ENCODE data around the gene FCN2.

Gene FCN2

DNA sequence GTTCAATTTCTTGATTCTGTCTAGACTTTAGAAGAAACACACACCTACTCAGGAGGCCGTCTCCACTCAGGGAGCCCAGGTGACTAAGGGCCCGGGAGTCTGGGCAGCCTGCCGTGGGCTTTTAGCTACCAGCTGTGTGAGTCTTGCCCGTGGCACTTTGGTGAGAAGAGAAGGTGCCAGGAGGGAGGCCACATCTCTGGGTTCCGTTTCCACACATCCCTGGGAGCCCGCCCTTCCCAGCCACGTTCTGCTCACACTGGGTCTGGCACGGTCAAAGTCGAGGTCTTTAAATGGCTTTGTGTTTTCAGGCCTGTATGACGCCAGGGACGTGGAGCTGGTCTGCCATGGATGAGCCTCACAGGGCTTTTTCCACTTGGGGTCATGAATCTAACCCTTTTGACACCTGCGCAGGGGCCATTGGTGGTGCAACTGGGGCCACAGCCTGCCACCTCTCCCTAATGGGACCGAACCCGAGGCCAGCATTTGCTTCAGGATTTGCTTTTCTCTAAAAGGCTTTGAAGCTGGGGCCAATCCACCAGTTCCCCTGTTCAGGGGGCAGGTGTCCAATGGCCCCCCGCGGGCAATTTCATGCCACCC lies 17.2 kb upstream of the FCN2 start:
- Histone ChIP-seq H3K4me3 (no peak overlapping the region), H3K27ac (no peak overlapping the region)
- TF ChIP-seq, protein P1, sequence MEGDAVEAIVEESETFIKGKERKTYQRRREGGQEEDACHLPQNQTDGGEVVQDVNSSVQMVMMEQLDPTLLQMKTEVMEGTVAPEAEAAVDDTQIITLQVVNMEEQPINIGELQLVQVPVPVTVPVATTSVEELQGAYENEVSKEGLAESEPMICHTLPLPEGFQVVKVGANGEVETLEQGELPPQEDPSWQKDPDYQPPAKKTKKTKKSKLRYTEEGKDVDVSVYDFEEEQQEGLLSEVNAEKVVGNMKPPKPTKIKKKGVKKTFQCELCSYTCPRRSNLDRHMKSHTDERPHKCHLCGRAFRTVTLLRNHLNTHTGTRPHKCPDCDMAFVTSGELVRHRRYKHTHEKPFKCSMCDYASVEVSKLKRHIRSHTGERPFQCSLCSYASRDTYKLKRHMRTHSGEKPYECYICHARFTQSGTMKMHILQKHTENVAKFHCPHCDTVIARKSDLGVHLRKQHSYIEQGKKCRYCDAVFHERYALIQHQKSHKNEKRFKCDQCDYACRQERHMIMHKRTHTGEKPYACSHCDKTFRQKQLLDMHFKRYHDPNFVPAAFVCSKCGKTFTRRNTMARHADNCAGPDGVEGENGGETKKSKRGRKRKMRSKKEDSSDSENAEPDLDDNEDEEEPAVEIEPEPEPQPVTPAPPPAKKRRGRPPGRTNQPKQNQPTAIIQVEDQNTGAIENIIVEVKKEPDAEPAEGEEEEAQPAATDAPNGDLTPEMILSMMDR (IDR thresholded peaks at IDR 0.05) = no peak
- DNase-seq (ENCODE audit: low spot score) = peak; percentile 52

DNA sequence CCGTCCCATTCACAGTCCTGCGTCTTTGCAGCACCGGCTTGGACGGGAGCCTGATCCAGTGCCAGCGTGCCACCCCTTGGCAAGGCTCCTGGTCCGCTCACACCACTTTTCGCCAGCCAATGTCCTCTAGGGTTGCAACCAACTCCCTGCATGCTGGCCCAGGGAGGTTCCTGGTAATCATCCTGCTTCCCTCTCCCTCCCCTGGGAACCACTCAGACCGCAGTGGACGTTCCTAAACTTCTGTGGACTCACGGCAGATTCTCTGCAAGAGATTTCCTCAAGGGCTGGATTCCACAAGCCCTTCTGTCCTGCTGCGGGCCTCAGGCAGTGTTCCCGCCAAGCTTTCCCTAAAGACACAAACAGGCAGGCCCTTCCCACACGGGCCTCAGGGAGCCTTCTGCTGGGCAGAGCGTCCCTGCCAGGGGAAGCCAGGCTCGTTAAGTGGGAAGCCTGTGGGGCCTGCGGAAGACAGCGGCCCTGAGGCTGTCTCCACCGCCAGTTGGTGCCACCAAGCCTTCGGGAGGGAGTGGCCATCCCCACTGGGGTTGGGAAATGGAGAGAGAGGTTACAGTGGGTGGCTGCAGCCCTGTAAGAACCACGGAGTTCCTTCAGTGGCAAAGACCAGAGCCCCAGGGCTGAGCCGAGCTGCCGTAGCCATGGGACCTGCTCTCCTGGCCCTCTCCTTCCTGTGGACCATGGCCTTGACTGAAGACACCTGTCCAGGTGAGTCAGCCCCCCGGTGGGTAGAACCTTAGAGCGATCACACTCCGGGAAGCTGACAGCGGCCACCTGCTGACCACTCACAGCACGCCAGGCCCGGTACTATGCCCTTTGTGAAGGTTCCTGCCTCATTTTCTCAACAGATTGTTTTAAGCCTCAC lies 16.4 kb upstream of the FCN2 start:
- DNase-seq (ENCODE audit: low spot score) = peak; percentile 72
- no peak overlapping the region for H3K4me3 ChIP-seq
- peak overlapping the region in 1 of 2 donors; percentile 22 for H3K27ac ChIP-seq
- TF ChIP-seq, protein P1 (IDR thresholded peaks at IDR 0.05) = no peak

DNA sequence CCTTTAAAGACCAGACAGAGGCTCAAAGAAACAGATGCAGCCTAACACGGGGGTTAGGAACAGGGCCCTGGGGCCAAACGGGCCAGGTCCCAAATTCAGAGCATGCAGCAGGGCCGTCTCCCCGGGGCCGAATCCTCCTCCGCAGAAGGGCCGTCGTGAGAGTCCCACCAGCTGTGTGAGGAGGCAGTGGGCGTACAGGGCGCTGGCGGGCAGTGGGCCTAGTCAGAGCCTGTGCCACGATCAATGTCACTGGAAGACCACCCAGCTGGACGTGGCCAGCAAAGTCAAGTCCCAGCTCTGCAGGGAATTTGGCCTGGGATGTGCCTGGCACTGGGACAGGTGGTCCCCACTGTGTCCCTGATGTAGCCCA lies 15.8 kb upstream of the FCN2 start:
- no peak overlapping the region for H3K27ac ChIP-seq
- no peak overlapping the region for H3K4me3 ChIP-seq
- TF ChIP-seq, protein P1 (IDR thresholded peaks at IDR 0.05) = no peak
- DNase-seq (ENCODE audit: low spot score) = peak; percentile 59

DNA sequence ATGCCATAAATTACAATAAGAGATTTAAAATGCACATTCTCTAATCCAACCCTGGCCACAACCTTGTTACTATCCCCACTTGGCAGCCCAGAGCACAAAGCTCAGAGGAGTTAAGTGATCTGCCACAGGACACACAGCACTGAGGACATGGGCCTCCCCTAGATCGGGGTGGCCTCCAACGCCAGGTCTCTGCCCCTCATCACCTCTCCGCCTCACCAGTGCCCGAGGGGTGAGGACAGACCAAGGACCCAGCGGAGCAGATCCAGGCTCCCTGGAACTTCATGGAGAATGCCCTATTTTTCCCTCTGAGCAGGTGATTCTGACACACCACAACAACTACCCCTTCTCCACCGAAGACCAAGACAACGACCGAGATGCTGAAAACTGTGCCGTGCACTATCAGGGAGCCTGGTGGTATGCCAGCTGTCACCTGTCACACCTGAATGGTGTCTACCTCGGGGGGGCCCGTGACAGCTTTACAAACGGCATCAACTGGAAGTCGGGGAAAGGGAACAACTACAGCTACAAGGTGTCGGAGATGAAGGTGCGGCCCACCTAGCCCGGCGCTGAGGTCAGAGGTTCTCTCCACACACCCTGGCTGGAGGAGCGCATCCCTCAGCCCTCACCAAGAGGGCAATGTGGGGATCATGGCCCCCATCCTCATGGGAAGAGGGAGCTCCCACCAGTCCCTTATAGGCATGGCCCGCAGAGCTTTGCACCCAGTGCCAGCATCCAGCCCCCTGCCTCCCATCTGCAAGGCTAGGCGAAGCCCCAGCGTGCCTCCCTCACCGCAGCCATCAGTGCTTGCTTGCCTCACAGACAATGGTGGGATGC lies 12.5 kb upstream of the FCN2 start:
- DNase-seq (ENCODE audit: low spot score) = peak; percentile 65
- TF ChIP-seq, protein P1 (IDR thresholded peaks at IDR 0.05) = no peak
- H3K4me3 ChIP-seq = no peak overlapping the region

DNA sequence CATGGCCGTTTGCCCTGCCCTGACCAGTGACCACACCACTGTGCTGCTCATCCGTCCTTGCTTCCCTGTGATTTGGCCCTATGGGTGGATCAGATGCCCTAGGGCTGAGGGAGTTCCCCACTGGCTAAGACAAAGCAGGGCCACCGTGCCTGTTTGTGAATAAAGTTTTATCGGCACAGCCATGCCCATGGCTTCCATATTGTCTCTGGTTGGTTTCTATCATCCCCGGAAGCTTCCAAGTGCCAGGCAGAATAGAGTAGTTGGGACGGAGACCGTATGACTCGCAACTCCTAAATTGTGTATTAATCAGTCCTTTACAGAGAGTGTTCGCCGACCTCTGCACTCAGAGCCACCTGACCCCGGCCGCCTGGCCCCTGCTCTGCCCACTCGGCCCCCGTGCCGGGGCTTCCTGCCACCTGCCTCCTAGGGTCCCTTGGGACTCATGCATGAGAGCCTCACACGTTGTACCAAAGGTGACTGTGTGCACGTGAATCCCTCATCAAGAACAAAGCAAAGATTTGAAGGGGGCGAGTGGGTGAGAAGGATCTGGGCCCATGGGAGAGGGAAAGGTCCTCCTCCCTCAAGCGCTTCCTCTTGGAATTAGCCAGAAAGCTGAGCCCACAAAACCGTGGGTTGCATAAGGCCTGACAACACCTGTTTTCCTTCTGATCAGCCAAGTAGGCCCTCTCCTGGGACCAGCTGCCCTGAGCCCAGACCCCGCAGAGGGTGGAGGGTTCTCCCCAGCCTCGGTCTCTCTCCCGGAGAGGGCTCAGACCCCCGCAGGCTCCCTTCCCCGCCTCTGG lies 11.7 kb upstream of the FCN2 start:
- peak; percentile 54 for DNase-seq (ENCODE audit: low spot score)
- TF ChIP-seq, protein P1 (IDR thresholded peaks at IDR 0.05) = no peak
- no peak overlapping the region for H3K27ac ChIP-seq
- H3K4me3 ChIP-seq = no peak overlapping the region

More for the DNA sequence above, 12.5 kb upstream of the FCN2 start:
- no peak overlapping the region for H3K27ac ChIP-seq

DNA sequence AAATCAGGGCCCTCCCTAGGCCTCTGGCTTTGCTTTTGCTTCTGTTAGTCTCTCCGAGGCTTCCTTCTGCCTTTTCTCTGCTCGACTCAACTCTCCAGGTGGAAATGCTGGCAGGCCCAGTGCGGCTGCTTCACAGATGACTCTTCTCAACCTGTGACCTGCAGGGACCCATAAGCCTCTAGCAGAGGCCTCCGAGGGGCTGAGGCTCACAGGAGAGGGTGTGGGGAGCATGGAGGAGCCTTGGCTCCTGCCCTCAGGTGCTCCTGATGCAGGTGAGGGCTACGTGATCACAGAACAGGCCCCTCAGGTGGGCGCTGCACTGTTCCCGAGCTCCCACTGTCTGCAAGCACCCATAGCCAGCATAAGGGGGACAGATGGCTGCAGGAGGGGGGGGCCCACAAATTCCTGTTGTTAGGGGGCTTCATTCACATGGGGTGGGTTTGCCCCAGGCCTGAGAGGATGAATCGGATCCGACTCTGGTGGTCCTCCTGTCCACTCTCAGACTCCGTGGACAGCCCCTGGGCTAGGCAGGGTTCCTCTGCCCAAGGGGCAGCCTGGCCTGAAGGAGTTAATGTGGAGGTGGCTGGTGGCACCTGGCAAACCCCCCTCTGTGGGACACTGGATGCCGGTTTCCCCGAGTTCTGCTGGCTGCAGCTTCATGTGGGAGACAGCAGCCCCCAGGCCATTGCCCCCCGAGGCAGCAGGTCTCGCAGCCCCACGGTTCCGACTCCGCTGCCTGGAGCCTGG lies 10.9 kb upstream of the FCN2 start:
- no peak overlapping the region for H3K27ac ChIP-seq
- TF ChIP-seq, protein P1 (IDR thresholded peaks at IDR 0.05) = no peak
- DNase-seq (ENCODE audit: low spot score) = peak; percentile 62
- no peak overlapping the region for H3K4me3 ChIP-seq

Measured in coronary artery (tissue), 2 donors.